HEK293 (cell line): Measurements from ENCODE around the gene PFN1.

Source experiments
- GLI4 ChIP-seq: fragments of 450-650 bp; formaldehyde crosslinking; IDR thresholded peaks from 2 replicates; pipeline ENCODE4 v1.5.1; 2016; ENCODE audit warnings: missing biosample characterization, missing genetic modification characterization
- HOXA7 ChIP-seq: sonication (generic); formaldehyde crosslinking; IDR thresholded peaks from 2 replicates; pipeline ENCODE4 v1.8.1; 2022; ENCODE audit warnings: missing genetic modification reagents, borderline replicate concordance
- MZF1 ChIP-seq: fragments of 450-650 bp; formaldehyde crosslinking; IDR thresholded peaks from 2 replicates; pipeline ENCODE4 v1.5.1; 2017; ENCODE audit warnings: missing biosample characterization, missing genetic modification characterization, borderline replicate concordance
- SALL2 ChIP-seq: fragments of 450-650 bp; formaldehyde crosslinking; IDR thresholded peaks from 2 replicates; pipeline ENCODE4 v1.5.0; 2017; ENCODE audit warnings: missing biosample characterization, mild to moderate bottlenecking, missing genetic modification characterization, borderline replicate concordance
- SCRT2 ChIP-seq: fragments of 450-650 bp; formaldehyde crosslinking; IDR thresholded peaks from 2 replicates; pipeline ENCODE4 v1.5.1; 2016; ENCODE audit warnings: missing biosample characterization, missing genetic modification characterization
- YY1 ChIP-seq: fragments of 450-650 bp; formaldehyde crosslinking; IDR thresholded peaks from 2 replicates; pipeline ENCODE4 v1.5.1; 2018; ENCODE audit warnings: missing biosample characterization, missing genetic modification characterization
- YY2 ChIP-seq: fragments of 450-650 bp; formaldehyde crosslinking; IDR thresholded peaks from 2 replicates; pipeline ENCODE4 v1.5.1; 2016; ENCODE audit warnings: missing biosample characterization, missing genetic modification characterization
- ZBTB7A ChIP-seq: fragments of 450-650 bp; formaldehyde crosslinking; IDR thresholded peaks from 2 replicates; pipeline ENCODE4 v1.5.1; 2016; ENCODE audit warnings: low read depth, missing biosample characterization, missing genetic modification characterization
- ZFHX2 ChIP-seq: fragments of 450-650 bp; formaldehyde crosslinking; conservative IDR thresholded peaks from 2 replicates; pipeline ENCODE4 v1.5.1; 2016; ENCODE audit warnings: missing biosample characterization, missing genetic modification characterization
- ZNF132 ChIP-seq: fragments of 450-650 bp; formaldehyde crosslinking; IDR thresholded peaks from 2 replicates; pipeline ENCODE4 v1.5.1; 2017; ENCODE audit warnings: missing biosample characterization, missing genetic modification characterization, borderline replicate concordance
- ZNF335 ChIP-seq: fragments of 450-650 bp; formaldehyde crosslinking; conservative IDR thresholded peaks from 2 replicates; pipeline ENCODE4 v1.5.1; 2016; ENCODE audit warnings: missing biosample characterization, missing genetic modification characterization
- ZNF341 ChIP-seq: fragments of 450-650 bp; formaldehyde crosslinking; IDR thresholded peaks from 2 replicates; pipeline ENCODE4; 2016; ENCODE audit warnings: low read depth, missing biosample characterization, missing genetic modification characterization
- ZNF37A ChIP-seq: fragments of 450-650 bp; IDR thresholded peaks from 2 replicates; pipeline ENCODE4 v1.5.1; 2018; ENCODE audit warnings: missing biosample characterization, missing genetic modification characterization
- ZNF416 ChIP-seq: fragments of 450-650 bp; formaldehyde crosslinking; IDR thresholded peaks from 2 replicates; pipeline ENCODE4 v1.5.1; 2016; ENCODE audit warnings: missing biosample characterization, missing genetic modification characterization
- ZNF433 ChIP-seq: fragments of 450-650 bp; formaldehyde crosslinking; IDR thresholded peaks from 2 replicates; pipeline ENCODE4 v1.5.1; 2016; ENCODE audit warnings: missing biosample characterization, missing genetic modification characterization, low read depth
- ZNF473 ChIP-seq: fragments of 450-650 bp; formaldehyde crosslinking; IDR thresholded peaks from 2 replicates; pipeline ENCODE4 v1.5.1; 2017; ENCODE audit warnings: missing biosample characterization, missing genetic modification characterization
- ZNF48 ChIP-seq: fragments of 450-650 bp; formaldehyde crosslinking; IDR thresholded peaks from 2 replicates; pipeline ENCODE4 v1.5.1; 2016; ENCODE audit warnings: missing biosample characterization, missing genetic modification characterization
- ZNF626 ChIP-seq: fragments of 450-650 bp; sonication (Bioruptor Pico); formaldehyde crosslinking; IDR thresholded peaks from 2 replicates; pipeline ENCODE4 v1.5.1; 2018; ENCODE audit warnings: missing biosample characterization, missing genetic modification characterization, inconsistent platforms
- ZNF776 ChIP-seq: fragments of 450-650 bp; formaldehyde crosslinking; IDR thresholded peaks from 2 replicates; pipeline ENCODE4 v1.5.0; 2017; ENCODE audit warnings: missing biosample characterization, missing genetic modification characterization, borderline replicate concordance
- ZNF791 ChIP-seq: fragments of 450-650 bp; formaldehyde crosslinking; IDR thresholded peaks from 2 replicates; pipeline ENCODE4 v1.5.1; 2016; ENCODE audit warnings: missing biosample characterization, missing genetic modification characterization
- TF ChIP-seq, protein P1 (sequence below): fragments of 450-650 bp; formaldehyde crosslinking; IDR thresholded peaks from 2 replicates; pipeline ENCODE4 v1.5.1; 2016; ENCODE audit warnings: missing biosample characterization, missing genetic modification characterization
- TF ChIP-seq, protein P2 (sequence below): fragments of 450-650 bp; formaldehyde crosslinking; IDR thresholded peaks from 2 replicates; pipeline ENCODE4 v1.5.1; 2016; ENCODE audit warnings: missing biosample characterization, missing genetic modification characterization
- TF ChIP-seq, protein P3 (sequence below): fragments of 450-650 bp; formaldehyde crosslinking; IDR thresholded peaks from 2 replicates; pipeline ENCODE4 v1.5.1; 2016; ENCODE audit warnings: missing biosample characterization, missing genetic modification characterization, low read depth
- TF ChIP-seq, protein P4 (sequence below): fragments of 450-650 bp; formaldehyde crosslinking; IDR thresholded peaks from 2 replicates; pipeline ENCODE4 v1.5.0; 2017; ENCODE audit warnings: missing biosample characterization, missing genetic modification characterization, borderline replicate concordance
- TF ChIP-seq, protein P5 (sequence below): fragments of 450-650 bp; formaldehyde crosslinking; conservative IDR thresholded peaks from 2 replicates; pipeline ENCODE4 v1.5.1; 2016; ENCODE audit warnings: low read depth, missing biosample characterization, missing genetic modification characterization
- TF ChIP-seq, protein P6 (sequence below): fragments of 450-650 bp; formaldehyde crosslinking; IDR thresholded peaks from 2 replicates; pipeline ENCODE4 v1.5.1; 2017; ENCODE audit warnings: missing biosample characterization, missing genetic modification characterization

The PFN1 gene

DNA sequence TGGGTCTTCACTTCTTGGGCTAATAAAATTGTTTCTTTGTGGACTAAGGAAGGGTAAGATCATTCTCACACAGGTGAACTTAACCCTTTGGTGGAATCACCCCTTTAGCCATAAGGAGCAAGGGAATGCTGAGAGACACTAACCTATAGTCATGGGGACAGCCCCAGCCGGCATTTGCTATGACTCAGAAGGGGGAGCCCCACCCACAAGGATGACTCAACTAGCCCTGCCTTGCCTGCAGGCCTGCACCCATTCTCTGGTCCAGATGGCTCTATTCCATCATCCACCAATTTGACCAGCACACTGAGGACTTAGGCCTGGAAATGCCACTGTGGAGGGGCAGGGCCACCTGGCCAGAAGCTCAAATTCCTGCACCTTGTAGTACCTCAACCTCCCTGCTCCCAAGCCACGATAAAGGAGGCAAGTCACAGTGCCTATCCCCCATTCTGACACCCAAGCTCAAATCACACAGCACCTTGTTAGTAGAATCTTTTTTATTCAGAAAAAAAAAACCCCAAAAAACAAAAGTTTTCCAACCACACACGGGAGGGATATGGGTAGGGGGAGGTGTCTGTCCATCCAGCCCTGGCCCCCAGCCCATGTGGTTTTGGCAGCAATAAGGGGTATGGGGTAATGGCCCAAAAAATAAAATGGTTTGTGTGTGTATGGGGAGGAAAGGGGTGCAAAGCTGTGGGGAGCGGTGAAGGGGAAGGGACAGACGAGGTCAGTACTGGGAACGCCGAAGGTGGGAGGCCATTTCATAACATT lies 3.0 kb downstream of the PFN1 start (continued):
- TF ChIP-seq, protein P1, sequence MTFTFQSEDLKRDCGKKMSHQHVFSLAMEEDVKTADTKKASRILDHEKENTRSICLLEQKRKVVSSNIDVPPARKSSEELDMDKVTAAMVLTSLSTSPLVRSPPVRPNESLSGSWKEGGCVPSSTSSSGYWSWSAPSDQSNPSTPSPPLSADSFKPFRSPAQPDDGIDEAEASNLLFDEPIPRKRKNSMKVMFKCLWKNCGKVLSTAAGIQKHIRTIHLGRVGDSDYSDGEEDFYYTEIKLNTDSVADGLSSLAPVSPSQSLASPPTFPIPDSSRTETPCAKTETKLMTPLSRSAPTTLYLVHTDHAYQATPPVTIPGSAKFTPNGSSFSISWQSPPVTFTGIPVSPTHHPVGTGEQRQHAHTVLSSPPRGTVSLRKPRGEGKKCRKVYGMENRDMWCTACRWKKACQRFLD (tag by site-specific recombination): no peak
- 0 out of 2 replicates have a peak, but pooled peaks have one; percentile 24 for TF ChIP-seq YY2 (tag by site-specific recombination)
- TF ChIP-seq, protein P2, sequence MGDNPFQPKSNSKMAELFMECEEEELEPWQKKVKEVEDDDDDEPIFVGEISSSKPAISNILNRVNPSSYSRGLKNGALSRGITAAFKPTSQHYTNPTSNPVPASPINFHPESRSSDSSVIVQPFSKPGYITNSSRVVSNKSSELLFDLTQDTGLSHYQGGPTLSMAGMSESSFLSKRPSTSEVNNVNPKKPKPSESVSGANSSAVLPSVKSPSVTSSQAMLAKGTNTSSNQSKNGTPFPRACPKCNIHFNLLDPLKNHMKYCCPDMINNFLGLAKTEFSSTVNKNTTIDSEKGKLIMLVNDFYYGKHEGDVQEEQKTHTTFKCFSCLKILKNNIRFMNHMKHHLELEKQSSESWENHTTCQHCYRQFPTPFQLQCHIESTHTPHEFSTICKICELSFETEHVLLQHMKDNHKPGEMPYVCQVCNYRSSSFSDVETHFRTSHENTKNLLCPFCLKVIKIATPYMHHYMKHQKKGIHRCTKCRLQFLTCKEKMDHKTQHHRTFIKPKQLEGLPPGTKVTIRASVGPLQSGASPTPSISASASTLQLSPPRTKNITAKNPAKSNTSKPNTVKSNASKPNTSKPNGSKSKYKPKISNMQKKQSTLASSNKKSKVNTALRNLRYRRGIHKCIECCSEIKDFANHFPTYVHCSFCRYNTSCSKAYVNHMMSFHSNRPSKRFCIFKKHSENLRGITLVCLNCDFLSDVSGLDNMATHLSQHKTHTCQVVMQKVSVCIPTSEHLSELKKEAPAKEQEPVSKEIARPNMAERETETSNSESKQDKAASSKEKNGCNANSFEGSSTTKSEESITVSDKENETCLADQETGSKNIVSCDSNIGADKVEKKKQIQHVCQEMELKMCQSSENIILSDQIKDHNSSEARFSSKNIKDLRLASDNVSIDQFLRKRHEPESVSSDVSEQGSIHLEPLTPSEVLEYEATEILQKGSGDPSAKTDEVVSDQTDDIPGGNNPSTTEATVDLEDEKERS (tag by site-specific recombination): no peak
- no peak for TF ChIP-seq ZNF48 (tag by site-specific recombination)
- TF ChIP-seq, protein P3, sequence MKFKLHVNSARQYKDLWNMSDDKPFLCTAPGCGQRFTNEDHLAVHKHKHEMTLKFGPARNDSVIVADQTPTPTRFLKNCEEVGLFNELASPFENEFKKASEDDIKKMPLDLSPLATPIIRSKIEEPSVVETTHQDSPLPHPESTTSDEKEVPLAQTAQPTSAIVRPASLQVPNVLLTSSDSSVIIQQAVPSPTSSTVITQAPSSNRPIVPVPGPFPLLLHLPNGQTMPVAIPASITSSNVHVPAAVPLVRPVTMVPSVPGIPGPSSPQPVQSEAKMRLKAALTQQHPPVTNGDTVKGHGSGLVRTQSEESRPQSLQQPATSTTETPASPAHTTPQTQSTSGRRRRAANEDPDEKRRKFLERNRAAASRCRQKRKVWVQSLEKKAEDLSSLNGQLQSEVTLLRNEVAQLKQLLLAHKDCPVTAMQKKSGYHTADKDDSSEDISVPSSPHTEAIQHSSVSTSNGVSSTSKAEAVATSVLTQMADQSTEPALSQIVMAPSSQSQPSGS: no peak
- TF ChIP-seq, protein P4, sequence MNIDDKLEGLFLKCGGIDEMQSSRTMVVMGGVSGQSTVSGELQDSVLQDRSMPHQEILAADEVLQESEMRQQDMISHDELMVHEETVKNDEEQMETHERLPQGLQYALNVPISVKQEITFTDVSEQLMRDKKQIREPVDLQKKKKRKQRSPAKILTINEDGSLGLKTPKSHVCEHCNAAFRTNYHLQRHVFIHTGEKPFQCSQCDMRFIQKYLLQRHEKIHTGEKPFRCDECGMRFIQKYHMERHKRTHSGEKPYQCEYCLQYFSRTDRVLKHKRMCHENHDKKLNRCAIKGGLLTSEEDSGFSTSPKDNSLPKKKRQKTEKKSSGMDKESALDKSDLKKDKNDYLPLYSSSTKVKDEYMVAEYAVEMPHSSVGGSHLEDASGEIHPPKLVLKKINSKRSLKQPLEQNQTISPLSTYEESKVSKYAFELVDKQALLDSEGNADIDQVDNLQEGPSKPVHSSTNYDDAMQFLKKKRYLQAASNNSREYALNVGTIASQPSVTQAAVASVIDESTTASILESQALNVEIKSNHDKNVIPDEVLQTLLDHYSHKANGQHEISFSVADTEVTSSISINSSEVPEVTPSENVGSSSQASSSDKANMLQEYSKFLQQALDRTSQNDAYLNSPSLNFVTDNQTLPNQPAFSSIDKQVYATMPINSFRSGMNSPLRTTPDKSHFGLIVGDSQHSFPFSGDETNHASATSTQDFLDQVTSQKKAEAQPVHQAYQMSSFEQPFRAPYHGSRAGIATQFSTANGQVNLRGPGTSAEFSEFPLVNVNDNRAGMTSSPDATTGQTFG (tag by site-specific recombination): no peak
- no peak for TF ChIP-seq ZNF473 (tag by site-specific recombination)
- TF ChIP-seq YY1 (tag by site-specific recombination): no peak
- TF ChIP-seq, protein P5, sequence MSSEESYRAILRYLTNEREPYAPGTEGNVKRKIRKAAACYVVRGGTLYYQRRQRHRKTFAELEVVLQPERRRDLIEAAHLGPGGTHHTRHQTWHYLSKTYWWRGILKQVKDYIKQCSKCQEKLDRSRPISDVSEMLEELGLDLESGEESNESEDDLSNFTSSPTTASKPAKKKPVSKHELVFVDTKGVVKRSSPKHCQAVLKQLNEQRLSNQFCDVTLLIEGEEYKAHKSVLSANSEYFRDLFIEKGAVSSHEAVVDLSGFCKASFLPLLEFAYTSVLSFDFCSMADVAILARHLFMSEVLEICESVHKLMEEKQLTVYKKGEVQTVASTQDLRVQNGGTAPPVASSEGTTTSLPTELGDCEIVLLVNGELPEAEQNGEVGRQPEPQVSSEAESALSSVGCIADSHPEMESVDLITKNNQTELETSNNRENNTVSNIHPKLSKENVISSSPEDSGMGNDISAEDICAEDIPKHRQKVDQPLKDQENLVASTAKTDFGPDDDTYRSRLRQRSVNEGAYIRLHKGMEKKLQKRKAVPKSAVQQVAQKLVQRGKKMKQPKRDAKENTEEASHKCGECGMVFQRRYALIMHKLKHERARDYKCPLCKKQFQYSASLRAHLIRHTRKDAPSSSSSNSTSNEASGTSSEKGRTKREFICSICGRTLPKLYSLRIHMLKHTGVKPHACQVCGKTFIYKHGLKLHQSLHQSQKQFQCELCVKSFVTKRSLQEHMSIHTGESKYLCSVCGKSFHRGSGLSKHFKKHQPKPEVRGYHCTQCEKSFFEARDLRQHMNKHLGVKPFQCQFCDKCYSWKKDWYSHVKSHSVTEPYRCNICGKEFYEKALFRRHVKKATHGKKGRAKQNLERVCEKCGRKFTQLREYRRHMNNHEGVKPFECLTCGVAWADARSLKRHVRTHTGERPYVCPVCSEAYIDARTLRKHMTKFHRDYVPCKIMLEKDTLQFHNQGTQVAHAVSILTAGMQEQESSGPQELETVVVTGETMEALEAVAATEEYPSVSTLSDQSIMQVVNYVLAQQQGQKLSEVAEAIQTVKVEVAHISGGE: no peak
- no peak for TF ChIP-seq ZNF37A (tag by site-specific recombination)
- TF ChIP-seq SCRT2 (tag by site-specific recombination): no peak
- TF ChIP-seq SALL2: no peak
- TF ChIP-seq ZBTB7A: no peak
- no peak for TF ChIP-seq ZNF341 (tag by site-specific recombination)
- TF ChIP-seq ZNF335 (tag by site-specific recombination): no peak
- TF ChIP-seq MZF1 (tag by site-specific recombination): no peak
- no peak for TF ChIP-seq ZNF791 (tag by site-specific recombination)
- TF ChIP-seq ZFHX2 (tag by site-specific recombination): peak; percentile 44; the same call in 1 of the 2 replicates
- TF ChIP-seq ZNF433 (tag by site-specific recombination): no peak
- TF ChIP-seq GLI4 (tag by site-specific recombination): no peak
- TF ChIP-seq, protein P6, sequence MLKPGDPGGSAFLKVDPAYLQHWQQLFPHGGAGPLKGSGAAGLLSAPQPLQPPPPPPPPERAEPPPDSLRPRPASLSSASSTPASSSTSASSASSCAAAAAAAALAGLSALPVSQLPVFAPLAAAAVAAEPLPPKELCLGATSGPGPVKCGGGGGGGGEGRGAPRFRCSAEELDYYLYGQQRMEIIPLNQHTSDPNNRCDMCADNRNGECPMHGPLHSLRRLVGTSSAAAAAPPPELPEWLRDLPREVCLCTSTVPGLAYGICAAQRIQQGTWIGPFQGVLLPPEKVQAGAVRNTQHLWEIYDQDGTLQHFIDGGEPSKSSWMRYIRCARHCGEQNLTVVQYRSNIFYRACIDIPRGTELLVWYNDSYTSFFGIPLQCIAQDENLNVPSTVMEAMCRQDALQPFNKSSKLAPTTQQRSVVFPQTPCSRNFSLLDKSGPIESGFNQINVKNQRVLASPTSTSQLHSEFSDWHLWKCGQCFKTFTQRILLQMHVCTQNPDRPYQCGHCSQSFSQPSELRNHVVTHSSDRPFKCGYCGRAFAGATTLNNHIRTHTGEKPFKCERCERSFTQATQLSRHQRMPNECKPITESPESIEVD (tag by site-specific recombination): no peak
- TF ChIP-seq HOXA7 (CRISPR knock-in tag): no peak
- no peak for TF ChIP-seq ZNF776
- TF ChIP-seq ZNF626 (tag by site-specific recombination): no peak
- TF ChIP-seq ZNF132: no peak
- no peak for TF ChIP-seq ZNF416 (tag by site-specific recombination)
